Ramos (cell line): Measurements from ENCODE around the gene TBL3.
"Not testable (repeated sequence)": the region's sequence is repeated elsewhere in the genome, so short reads cannot be mapped to it uniquely, and the experiment has no call there.

Experiments used
- in situ Hi-C: fragments of 300-500 bp; cut with MboI; formaldehyde crosslinking; loops from one replicate; pipeline ENCODE4 v1.14.3; 2022; ENCODE audit warnings: low sequenced_read_pairs; ENCODE audit not compliant: unreplicated experiment

Gene TBL3

GRCh38 chr16:1962161-1963153 is 9.4 kb upstream of the TBL3 start:
- in situ Hi-C loops: not testable (repeated sequence)

DNA sequence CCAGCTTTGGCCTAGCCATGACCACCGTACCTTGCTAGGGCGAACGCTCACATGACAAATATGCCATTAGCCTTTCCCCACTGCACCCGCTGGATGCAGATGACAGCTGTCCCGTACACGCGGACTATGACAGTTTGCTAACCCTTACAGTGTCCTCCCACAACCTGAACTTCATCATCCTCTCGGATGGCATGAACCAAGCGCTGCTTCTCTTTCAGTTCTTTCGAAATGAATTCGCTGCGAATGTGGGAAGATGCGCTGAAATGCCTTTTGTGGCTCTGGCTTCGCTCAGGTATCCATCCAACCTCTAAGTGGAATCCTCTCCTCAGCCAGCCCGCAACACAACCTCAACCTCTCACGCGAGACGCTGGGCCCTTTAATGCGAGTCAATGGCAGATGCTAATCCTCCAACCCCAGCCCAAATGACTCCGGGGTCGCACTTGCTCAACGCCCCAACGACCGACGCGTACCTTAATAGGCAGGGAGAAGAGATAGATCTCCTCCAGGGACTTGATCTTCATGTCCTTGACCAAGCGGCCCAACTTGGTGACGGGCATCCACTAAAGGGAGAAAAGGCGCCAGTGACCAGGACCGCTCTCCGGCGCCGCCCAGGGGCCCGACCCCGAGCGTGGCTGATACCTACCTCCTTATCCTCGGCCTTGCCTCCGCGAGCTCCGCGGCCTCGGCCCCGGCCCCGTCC is 7.9 kb upstream of the TBL3 start:
- in situ Hi-C loops: no loop called here

GRCh38 chr16:1964506-1965395 is 7.1 kb upstream of the TBL3 start, which contains the start of gene RPS2:
RPS2 (minus strand) TSS chr16:1964826; CDS start chr16:1964625, 201 bp downstream.
- in situ Hi-C loops: no loop called here

DNA sequence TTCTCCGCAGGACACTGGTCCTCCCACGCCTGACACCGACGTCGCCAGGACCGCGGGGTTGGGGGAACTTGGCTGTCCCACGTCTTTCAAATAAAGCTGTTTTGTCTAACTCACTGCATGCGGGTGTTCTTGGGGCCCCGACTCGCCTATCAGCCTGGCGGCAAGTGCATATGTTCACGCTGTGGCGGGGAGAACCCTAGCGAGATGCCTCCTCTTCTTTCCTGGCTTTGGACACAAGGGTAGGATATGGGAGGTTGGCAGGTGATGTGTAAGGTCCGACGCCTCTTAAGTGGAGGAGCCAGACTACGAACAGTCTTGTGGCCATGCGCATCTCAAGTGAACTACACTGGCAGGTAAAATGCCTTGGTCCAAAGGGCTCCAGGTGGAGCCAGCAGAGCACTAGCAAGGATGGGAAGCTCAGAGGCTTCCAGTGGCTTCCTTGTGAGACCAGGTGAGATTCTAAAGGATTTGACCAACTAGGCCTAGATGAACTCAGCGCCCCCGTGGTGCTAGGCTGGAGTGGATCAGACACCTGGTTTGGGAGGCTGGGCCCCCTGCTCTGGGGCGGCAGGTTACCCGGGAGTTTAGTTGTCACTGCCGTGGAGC is 6.4 kb upstream of the TBL3 start:
- in situ Hi-C loops: no loop called here

GRCh38 chr16:1966460-1966859 is 5.4 kb upstream of the TBL3 start, which contains the start of gene RNF151:
RNF151 (plus strand) TSS chr16:1966856; CDS start chr16:1966882, 26 bp downstream.
- in situ Hi-C loops: no loop called here

- in situ Hi-C loops: no loop called here
These were observed 3.5 kb upstream of the TBL3 start for GRCh38 chr16:1968146-1968953.

GRCh38 chr16:1972490-1972877 is 631 bp downstream of the TBL3 start:
- in situ Hi-C loops: no loop called here

- in situ Hi-C loops: no loop called here
These were observed 1.8 kb downstream of the TBL3 start for GRCh38 chr16:1973461-1974156.

DNA sequence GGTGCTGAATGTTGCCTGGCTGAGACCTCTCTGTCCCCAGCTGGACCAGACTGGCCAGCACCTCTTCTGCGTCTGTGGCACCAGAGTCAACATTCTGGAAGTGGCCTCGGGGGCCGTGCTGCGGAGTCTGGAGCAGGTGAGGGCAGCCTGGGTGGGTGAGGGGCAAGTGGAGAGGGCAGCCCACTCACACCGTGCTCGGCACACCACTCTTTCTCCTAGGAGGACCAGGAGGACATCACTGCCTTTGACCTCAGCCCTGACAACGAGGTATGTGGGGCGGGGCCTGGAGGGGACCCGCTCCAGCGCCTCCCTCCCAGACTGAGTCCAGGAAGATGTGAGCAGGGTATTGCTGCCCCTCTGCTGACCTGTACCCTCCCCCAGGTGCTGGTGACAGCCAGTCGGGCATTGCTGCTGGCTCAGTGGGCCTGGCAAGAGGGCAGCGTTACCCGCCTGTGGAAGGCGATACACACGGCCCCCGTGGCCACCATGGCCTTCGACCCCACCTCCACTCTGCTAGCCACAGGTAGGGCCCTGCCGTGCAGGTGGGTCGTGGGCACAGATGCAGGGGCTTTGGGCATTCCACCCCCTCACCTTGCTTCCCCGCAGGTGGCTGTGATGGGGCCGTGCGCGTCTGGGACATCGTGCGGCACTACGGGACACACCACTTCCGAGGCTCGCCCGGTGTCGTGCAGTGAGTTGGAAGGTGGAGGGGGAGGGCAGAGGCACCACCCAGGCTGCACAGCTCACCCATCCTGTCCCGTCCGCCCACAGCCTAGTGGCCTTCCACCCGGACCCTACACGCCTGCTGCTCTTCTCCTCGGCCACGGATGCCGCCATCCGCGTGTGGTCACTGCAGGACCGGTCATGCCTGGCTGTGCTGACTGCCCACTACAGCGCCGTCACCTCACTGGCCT is 2.6 kb downstream of the TBL3 start:
- in situ Hi-C loops: no loop called here

GRCh38 chr16:1975432-1976215 is 3.8 kb downstream of the TBL3 start:
- in situ Hi-C loops: no loop called here

DNA sequence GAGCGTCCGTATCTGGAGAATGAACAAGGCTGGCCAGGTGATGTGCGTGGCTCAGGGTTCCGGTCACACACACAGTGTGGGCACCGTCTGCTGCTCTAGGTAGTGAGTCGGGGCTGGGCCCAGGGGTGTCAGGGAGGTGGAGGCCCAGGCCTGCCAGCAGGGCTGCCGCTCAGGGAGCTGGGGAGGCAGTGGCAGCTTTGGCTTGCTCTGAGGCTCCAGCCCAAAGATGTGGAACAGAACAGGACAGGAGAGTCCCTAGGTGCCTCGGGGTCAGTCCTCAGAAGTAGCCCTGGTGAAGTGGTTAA is 4.3 kb downstream of the TBL3 start:
- in situ Hi-C loops: no loop called here

DNA sequence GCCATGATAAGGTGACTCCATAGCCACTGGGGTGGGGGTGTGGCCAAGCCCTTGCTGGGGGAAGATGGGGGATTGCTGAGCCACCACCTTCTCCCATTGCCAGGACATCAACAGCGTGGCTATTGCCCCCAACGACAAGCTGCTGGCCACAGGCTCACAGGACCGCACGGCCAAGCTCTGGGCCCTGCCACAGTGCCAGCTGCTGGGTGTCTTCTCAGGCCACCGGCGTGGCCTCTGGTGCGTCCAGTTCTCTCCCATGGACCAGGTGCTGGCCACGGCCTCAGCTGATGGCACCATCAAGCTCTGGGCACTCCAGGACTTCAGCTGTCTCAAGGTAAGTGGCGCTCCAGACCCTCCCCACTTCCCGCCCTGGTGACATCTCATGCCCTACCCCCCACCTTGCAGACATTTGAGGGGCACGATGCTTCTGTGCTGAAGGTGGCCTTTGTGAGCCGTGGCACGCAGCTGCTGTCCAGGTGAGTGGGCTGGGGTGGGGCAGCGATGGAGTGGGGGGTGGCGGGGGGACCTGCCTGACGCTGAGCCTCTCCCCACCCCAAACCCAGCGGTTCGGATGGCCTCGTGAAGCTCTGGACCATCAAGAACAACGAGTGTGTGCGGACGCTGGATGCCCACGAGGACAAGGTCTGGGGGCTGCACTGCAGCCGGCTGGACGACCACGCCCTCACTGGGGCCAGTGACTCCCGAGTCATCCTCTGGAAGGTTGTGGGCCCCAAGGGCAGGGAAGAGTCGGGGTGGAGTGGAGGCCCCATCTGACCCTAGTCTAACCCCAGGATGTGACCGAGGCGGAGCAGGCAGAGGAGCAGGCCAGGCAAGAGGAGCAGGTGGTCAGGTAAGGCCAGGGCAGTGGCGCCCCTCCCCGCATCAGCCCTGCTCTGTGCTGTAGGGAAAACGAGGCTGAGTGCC is 5.4 kb downstream of the TBL3 start:
- in situ Hi-C loops: no loop called here

DNA sequence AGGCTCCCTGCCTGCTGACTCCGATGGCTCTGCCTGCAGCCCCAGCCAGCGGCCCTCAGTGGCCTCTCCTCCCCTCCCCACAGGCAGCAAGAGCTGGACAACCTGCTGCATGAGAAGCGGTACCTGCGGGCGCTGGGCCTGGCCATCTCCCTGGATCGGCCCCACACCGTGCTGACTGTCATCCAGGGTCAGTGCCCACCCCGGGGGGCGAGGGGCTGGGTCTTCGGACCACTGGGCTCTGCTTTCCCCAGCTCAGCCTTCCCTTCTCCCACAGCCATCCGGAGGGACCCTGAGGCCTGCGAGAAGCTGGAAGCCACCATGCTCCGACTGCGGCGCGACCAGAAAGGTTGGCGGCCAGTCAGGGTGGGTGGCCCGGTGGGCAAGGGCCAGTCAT is 6.0 kb downstream of the TBL3 start:
- in situ Hi-C loops: no loop called here

DNA sequence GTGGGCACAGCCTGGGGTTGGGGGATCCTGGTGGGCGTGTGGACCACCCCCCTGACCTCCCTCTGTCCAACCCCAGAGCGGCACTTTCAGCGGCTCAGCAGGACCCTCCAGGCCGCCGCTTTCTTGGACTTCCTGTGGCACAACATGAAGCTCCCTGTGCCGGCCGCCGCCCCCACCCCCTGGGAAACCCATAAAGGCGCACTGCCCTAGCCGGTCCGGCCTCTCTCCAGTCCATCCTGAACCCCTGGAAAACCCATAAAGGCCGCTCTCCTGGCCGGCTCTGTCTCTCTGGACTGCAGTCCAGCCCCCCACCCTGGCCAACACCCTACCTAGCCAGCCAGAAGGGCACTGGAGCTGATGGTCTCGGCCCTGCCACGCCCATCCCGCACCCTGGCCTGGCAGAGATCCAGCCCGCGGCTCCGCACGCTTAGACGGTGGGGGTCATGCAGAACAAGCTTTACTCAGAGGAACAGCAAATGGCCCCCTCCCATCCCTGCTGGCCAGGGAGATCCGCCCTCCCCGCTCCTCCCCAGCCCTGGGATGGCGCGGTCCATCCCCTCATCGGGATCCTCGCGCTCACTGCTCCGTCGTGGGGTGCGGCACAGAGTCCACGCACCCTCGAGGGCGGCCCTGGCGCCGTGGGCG is 6.7 kb downstream of the TBL3 start:
- in situ Hi-C loops: no loop called here

- in situ Hi-C loops: no loop called here
These were observed 7.6 kb downstream of the TBL3 start for GRCh38 chr16:1979271-1980029.
